ENCODE data around the gene PLXNA2. TPM values are rescaled to one million over a fixed set of nuclear protein-coding genes. Genes with fewer than 3 reads are reported as not detected.
A peak's percentile ranks its signal among the peaks of the same experiment; 100 is the strongest.

PLXNA2 gene
- total RNA-seq, 1 experiment from 2014 or later = 0.89 TPM

DNA sequence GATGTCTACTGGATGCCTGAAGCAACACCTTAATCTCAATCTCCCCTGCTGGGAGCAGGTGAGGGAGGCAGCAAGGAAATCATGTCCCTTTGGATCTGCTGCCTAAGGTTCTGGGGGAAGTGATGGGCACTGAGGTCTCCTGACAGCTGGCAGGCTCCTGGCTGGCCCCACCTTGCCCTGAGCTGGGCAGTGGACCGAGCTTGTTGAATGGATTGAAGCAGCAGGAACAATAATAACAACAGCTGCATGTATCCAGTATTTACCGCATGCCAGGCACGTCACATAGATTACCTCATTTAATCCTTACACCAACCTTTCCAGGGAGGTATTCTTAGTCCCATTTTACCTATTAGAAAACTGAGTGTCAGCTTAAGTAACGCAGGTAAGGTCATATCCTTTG lies 133.9 kb downstream of the PLXNA2 start (continued):
- no peak for TF ChIP-seq EZH2phosphoT487 (IDR thresholded peaks at IDR 0.05; ENCODE audit: borderline replicate concordance)
- TF ChIP-seq ELF1 (IDR thresholded peaks at IDR 0.05; ENCODE audit: borderline replicate concordance, low read depth) = no peak
- TF ChIP-seq ZFX (IDR thresholded peaks at IDR 0.05) = no peak

DNA sequence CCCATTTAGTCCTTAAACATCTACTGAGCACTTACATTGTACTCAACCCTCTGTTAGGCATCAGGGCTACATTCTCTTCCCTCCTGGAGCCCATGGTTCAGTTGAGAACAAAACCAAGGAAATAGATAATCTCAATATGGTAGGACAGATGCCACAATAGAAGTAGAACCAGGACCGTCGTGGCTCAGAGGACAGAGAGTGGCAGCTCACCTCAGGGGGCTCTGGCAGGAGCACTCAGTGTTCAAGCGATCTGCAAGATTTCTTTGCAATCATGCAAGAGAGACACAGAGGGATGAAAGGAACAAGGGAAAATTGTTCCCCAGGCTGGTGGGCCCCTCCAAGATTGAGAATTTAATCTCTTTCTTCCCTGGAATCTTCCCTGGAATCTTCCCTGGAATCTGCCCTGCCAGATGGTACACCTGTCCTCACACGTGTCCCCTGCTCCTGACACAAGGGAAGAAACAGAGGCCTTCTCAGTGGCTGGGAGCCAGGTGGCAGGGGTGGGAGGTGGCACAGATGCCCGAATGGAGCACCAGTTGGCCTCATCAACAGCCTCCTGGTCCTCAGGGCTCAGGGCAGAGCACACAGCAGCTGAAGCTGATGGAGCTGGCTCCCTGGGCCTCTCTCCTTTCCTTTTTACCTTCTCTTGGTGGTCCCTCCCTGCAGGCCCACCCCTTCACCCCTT lies 135.4 kb downstream of the PLXNA2 start:
- POLR2A ChIA-PET = no interaction called here

DNA sequence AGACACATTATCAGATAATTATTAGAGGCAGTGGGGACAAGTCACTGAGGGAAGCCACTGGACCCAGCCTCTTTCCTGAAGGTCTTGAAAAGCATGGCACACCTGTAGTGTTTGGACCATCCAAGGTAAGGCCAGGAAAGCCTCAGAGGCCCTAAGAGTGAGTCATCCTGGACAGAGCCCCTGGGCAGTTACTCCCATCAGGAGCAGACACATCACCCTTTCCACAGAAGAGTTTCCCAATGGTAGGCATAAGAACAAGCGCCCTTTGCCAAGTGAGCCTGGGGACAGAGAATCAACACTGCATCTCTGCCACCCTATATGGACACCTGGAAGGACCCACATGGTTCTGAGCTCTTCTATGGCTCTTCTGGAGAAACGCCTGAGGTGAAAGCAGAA lies 136.0 kb downstream of the PLXNA2 start:
- no peaks in the 10 kb centered on the region for H4K20me1 ChIP-seq (ENCODE audit: insufficient read depth)
- H3K4me1 ChIP-seq (ENCODE audit: control insufficient read depth in 1 of 2, insufficient read depth in 2 of 2, low read length in 2 of 2) = peaks cover 0 to 11% of the 10 kb centered on the region in 2 experiments; a peak in 2 of 4 replicates
- DNase-seq (ENCODE audit: low read depth, low spot score) (no peak), ATAC-seq (peak; percentile 47)
- ChIA-PET RAD21 (ENCODE audit: low non-redundant PET in 1 of 2, low total read pairs in 2 of 2, uncharacterized antibody in 2 of 2, unreplicated experiment in 2 of 2) (no interaction called here), POLR2A (no interaction called here), CTCF (no interaction called here)
- no peak overlapping the region for H3K27ac ChIP-seq (ENCODE audit: low read depth, low read length)
- H3K9ac ChIP-seq (ENCODE audit: low read length) = no peak overlapping the region
- no TSS peak for BruUV-seq (replicated peaks)
- no peaks in the 10 kb centered on the region for H3K36me3 ChIP-seq (ENCODE audit: control insufficient read depth in 1 of 2, insufficient read depth in 2 of 2, low read length in 2 of 2)
- peak overlapping the region; percentile 17 for H3K4me2 ChIP-seq (ENCODE audit: low read length)
- intact Hi-C loops (cut with micrococcal nuclease) = no loop called here
- no peak overlapping the region for H3K4me3 ChIP-seq (replicated peaks in 1 of 2; ENCODE audit: low read depth in 1 of 2, low read length in 2 of 2)
- H3K9me3 ChIP-seq (ENCODE audit: control insufficient read depth in 1 of 2, insufficient read depth in 1 of 2, low read depth in 1 of 2, low read length in 2 of 2) = no peaks in the 10 kb centered on the region
- H3K9me2 ChIP-seq (ENCODE audit: insufficient read depth) = no peaks in the 10 kb centered on the region
- H3K27me3 ChIP-seq (ENCODE audit: insufficient read depth, low read length) = peaks cover 6% of the 10 kb centered on the region
- H2AFZ ChIP-seq (ENCODE audit: low read depth, low read length, poor library complexity, severe bottlenecking) = no peak overlapping the region
- H3K79me2 ChIP-seq (ENCODE audit: insufficient read depth, low read length) = no peaks in the 10 kb centered on the region
- TF ChIP-seq POLR2A (IDR thresholded peaks at IDR 0.05; ENCODE audit: borderline replicate concordance, extremely low read depth, insufficient read depth, insufficient read length) (no peak), EZH2 (IDR thresholded peaks at IDR 0.05) (no peak), CEBPB (IDR thresholded peaks at IDR 0.05; ENCODE audit: low read depth) (no peak), ZFX (IDR thresholded peaks at IDR 0.05) (no peak), RAD21 (IDR thresholded peaks at IDR 0.05; ENCODE audit: low read depth) (no peak), CBX3 (IDR thresholded peaks at IDR 0.05; ENCODE audit: low read depth) (no peak), SP1 (IDR thresholded peaks at IDR 0.05; ENCODE audit: low read depth) (no peak), EZH2phosphoT487 (IDR thresholded peaks at IDR 0.05; ENCODE audit: borderline replicate concordance) (no peak), TCF7L2 (IDR thresholded peaks at IDR 0.05; ENCODE audit: borderline replicate concordance, extremely low read depth, insufficient read depth, insufficient read length) (no peak)
- TF ChIP-seq, protein P1, sequence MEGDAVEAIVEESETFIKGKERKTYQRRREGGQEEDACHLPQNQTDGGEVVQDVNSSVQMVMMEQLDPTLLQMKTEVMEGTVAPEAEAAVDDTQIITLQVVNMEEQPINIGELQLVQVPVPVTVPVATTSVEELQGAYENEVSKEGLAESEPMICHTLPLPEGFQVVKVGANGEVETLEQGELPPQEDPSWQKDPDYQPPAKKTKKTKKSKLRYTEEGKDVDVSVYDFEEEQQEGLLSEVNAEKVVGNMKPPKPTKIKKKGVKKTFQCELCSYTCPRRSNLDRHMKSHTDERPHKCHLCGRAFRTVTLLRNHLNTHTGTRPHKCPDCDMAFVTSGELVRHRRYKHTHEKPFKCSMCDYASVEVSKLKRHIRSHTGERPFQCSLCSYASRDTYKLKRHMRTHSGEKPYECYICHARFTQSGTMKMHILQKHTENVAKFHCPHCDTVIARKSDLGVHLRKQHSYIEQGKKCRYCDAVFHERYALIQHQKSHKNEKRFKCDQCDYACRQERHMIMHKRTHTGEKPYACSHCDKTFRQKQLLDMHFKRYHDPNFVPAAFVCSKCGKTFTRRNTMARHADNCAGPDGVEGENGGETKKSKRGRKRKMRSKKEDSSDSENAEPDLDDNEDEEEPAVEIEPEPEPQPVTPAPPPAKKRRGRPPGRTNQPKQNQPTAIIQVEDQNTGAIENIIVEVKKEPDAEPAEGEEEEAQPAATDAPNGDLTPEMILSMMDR (IDR thresholded peaks at IDR 0.05 in 2 of 3, conservative IDR thresholded peaks at IDR 0.05 in 1 of 3; ENCODE audit: borderline replicate concordance in 1 of 3, insufficient read depth in 1 of 3, low read depth in 2 of 3, low read length in 2 of 3) = no peak
- TF ChIP-seq, protein P2, sequence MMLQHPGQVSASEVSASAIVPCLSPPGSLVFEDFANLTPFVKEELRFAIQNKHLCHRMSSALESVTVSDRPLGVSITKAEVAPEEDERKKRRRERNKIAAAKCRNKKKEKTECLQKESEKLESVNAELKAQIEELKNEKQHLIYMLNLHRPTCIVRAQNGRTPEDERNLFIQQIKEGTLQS (IDR thresholded peaks at IDR 0.05) = no peak

More for the DNA sequence above, 135.4 kb downstream of the PLXNA2 start:
- RAD21 ChIA-PET (ENCODE audit: low non-redundant PET in 1 of 2, low total read pairs in 2 of 2, uncharacterized antibody in 2 of 2, unreplicated experiment in 2 of 2) = no interaction called here
- DNase-seq (ENCODE audit: low read depth, low spot score) (no peak), ATAC-seq (no peak)
- no peak overlapping the region for H3K4me2 ChIP-seq (ENCODE audit: low read length)
- BruUV-seq (replicated peaks) = no TSS peak
- H4K20me1 ChIP-seq (ENCODE audit: insufficient read depth) = no peaks in the 10 kb centered on the region
- H3K9ac ChIP-seq (ENCODE audit: low read length) = no peak overlapping the region
- no peak for TF ChIP-seq EGR1 (IDR thresholded peaks at IDR 0.05; ENCODE audit: low read depth)
- no peak for TF ChIP-seq FOSL1 (IDR thresholded peaks at IDR 0.05; ENCODE audit: low read depth)
- H3K9me2 ChIP-seq (ENCODE audit: insufficient read depth) = no peaks in the 10 kb centered on the region
- H3K27me3 ChIP-seq (ENCODE audit: insufficient read depth, low read length) = no peaks in the 10 kb centered on the region; the same call in none of the 2 replicates
- CTCF ChIA-PET = no interaction called here
- no peaks in the 10 kb centered on the region for H3K9me3 ChIP-seq (ENCODE audit: control insufficient read depth in 1 of 2, insufficient read depth in 1 of 2, low read depth in 1 of 2, low read length in 2 of 2)
- no peak overlapping the region for H3K27ac ChIP-seq (ENCODE audit: low read depth, low read length)
- intact Hi-C loops (cut with micrococcal nuclease) = no loop called here
- H3K4me3 ChIP-seq (replicated peaks in 1 of 2; ENCODE audit: low read depth in 1 of 2, low read length in 2 of 2) = no peak overlapping the region
- no peaks in the 10 kb centered on the region for H3K79me2 ChIP-seq (ENCODE audit: insufficient read depth, low read length)
- H3K36me3 ChIP-seq (ENCODE audit: control insufficient read depth in 1 of 2, insufficient read depth in 2 of 2, low read length in 2 of 2) = no peaks in the 10 kb centered on the region
- no peak overlapping the region for H2AFZ ChIP-seq (ENCODE audit: low read depth, low read length, poor library complexity, severe bottlenecking)
- H3K4me1 ChIP-seq (ENCODE audit: control insufficient read depth in 1 of 2, insufficient read depth in 2 of 2, low read length in 2 of 2) = peaks cover 0 to 11% of the 10 kb centered on the region in 2 experiments; a peak in 2 of 4 replicates

All from HCT116 (cell line).